Testis (tissue), 2 donors: Measurements from ENCODE around the gene FAM131A.

ENCODE experiments used
- CTCF ChIP-seq, 3 experiments: fragments of 450-650 bp in 2 of 3; fragments of 200-600 bp in 1 of 3; sonication (generic) in 1 of 3; IDR thresholded peaks; one replicate each; pipeline ENCODE4 v1.5.1; 2016 to 2019; ENCODE audit warnings: antibody characterized with exemption in 3 of 3, mild to moderate bottlenecking in 2 of 3, moderate library complexity in 1 of 3
- POLR2A ChIP-seq: fragments of 450-650 bp; IDR thresholded peaks from one replicate; pipeline ENCODE4 v1.6.1; 2017; ENCODE audit warnings: antibody characterized with exemption, mild to moderate bottlenecking, moderate library complexity

- TF ChIP-seq CTCF (IDR thresholded peaks at IDR 0.05): no peak
- TF ChIP-seq POLR2A: no peak
Measured at GRCh38 chr3:184314700-184315542, 22.5 kb upstream of the FAM131A start.
